ENCODE measurements around the gene TEX53. TPM values are rescaled to one million over a fixed set of nuclear protein-coding genes. Genes with fewer than 3 reads are reported as not detected.

Gene TEX53
- total RNA-seq, 1 donor from 2014 or later: not detected

GRCh38 chr9:114612272-114612923 lies 45.2 kb downstream of the TEX53 start:
- ATAC-seq (peak; percentile 3), DNase-seq (no peak)
- intact Hi-C loops (cut with micrococcal nuclease): no loop called here

- peak; percentile 78 for DNase-seq
- peak; percentile 90 for ATAC-seq
- intact Hi-C loops (cut with micrococcal nuclease): no loop called here
Measured at GRCh38 chr9:114611516-114612271, 45.9 kb downstream of the TEX53 start.

- no peak for DNase-seq
- no peak for ATAC-seq
- intact Hi-C loops (cut with micrococcal nuclease): no loop called here
Measured at GRCh38 chr9:114608525-114608796, 49.1 kb downstream of the TEX53 start.

- DNase-seq: no peak
- intact Hi-C loops (cut with micrococcal nuclease): no loop called here
- ATAC-seq: no peak
Measured at GRCh38 chr9:114607671-114608524, 49.7 kb downstream of the TEX53 start.

GRCh38 chr9:114606597-114607207 lies 50.9 kb downstream of the TEX53 start:
- ATAC-seq: peak; percentile 54
- intact Hi-C loops (cut with micrococcal nuclease): no loop called here
- DNase-seq: peak; percentile 53

Other genes with a start within 250 kb of the TEX53 start
- 0.57 TPM for gene WHRN, start 152.3 kb downstream of the TEX53 start, total RNA-seq
- 64.4 TPM for gene ATP6V1G1, start 70.0 kb downstream of the TEX53 start, total RNA-seq
- 4.0 TPM for gene TMEM268, start 46.5 kb downstream of the TEX53 start, total RNA-seq
- gene TEX48, start 24.4 kb upstream of the TEX53 start, total RNA-seq: not detected
- gene TNFSF15, start 148.2 kb upstream of the TEX53 start, total RNA-seq: not detected

Data from left ventricle myocardium superior (tissue), 1 donor.